ENCODE results near the gene PLSCR5. TPM values are rescaled to one million over a fixed set of nuclear protein-coding genes. Genes with fewer than 3 reads are reported as not detected.

Gene PLSCR5
- total RNA-seq, 4 donors from 2014 or later, result not detected

- no peaks in the 10 kb centered on the region for H3K27me3 ChIP-seq
- TF ChIP-seq CTCF (IDR thresholded peaks at IDR 0.05) (peak in 3 of 4 experiments; percentile 44 to 54 (median 53)), POLR2A (IDR thresholded peaks at IDR 0.05) (no peak), EP300 (IDR thresholded peaks at IDR 0.05) (no peak), POLR2AphosphoS5 (IDR thresholded peaks at IDR 0.05) (no peak)
- peak; percentile 66 for ATAC-seq
- H3K9me3 ChIP-seq, result peaks cover 0 to 3% (median 0%) of the 10 kb centered on the region in 3 donors
- no peak overlapping the region for H3K27ac ChIP-seq
- H3K36me3 ChIP-seq, result no peaks in the 10 kb centered on the region
- no peaks in the 10 kb centered on the region for H3K4me1 ChIP-seq
- H3K4me3 ChIP-seq, result no peak overlapping the region
Observed at GRCh38 chr3:146577662-146578061, 27.5 kb downstream of the PLSCR5 start.

GRCh38 chr3:146575636-146576035 lies 29.5 kb downstream of the PLSCR5 start:
- Histone ChIP-seq H3K4me3 (no peak overlapping the region), H3K36me3 (no peaks in the 10 kb centered on the region), H3K9me3 (no peaks in the 10 kb centered on the region), H3K4me1 (no peaks in the 10 kb centered on the region), H3K27me3 (no peaks in the 10 kb centered on the region), H3K27ac (no peak overlapping the region)
- no peak for ATAC-seq
- WGBS, 2 donors (ENCODE audit: low coverage in 1 of 2), result 50 to 72% methylated on average over 1 to 2 of the region's 2 CpGs
- TF ChIP-seq EP300 (IDR thresholded peaks at IDR 0.05) (no peak), CTCF (IDR thresholded peaks at IDR 0.05) (no peak), POLR2A (IDR thresholded peaks at IDR 0.05) (no peak), POLR2AphosphoS5 (IDR thresholded peaks at IDR 0.05) (no peak)

GRCh38 chr3:146574173-146574572 lies 31.0 kb downstream of the PLSCR5 start:
- no peaks in the 10 kb centered on the region for H3K27me3 ChIP-seq
- H3K9me3 ChIP-seq, result no peaks in the 10 kb centered on the region
- no peaks in the 10 kb centered on the region for H3K4me1 ChIP-seq
- no peak overlapping the region for H3K27ac ChIP-seq
- H3K36me3 ChIP-seq, result no peaks in the 10 kb centered on the region
- no peak for ATAC-seq
- TF ChIP-seq CTCF (IDR thresholded peaks at IDR 0.05) (no peak), POLR2A (IDR thresholded peaks at IDR 0.05) (no peak), POLR2AphosphoS5 (IDR thresholded peaks at IDR 0.05) (no peak), EP300 (IDR thresholded peaks at IDR 0.05) (no peak)
- no peak overlapping the region for H3K4me3 ChIP-seq
- 59 to 75% methylated on average over 1 of the region's 1 CpG for WGBS, 2 donors (ENCODE audit: low coverage in 1 of 2)

- no peaks in the 10 kb centered on the region for H3K36me3 ChIP-seq
- H3K27ac ChIP-seq, result no peak overlapping the region
- no peak for ATAC-seq
Observed at GRCh38 chr3:146569314-146569713, 35.8 kb downstream of the PLSCR5 start.

More at GRCh38 chr3:146569314-146569713, 35.8 kb downstream of the PLSCR5 start:
- TF ChIP-seq POLR2A (IDR thresholded peaks at IDR 0.05), result no peak
- no peak for TF ChIP-seq CTCF (IDR thresholded peaks at IDR 0.05)
- no peak for TF ChIP-seq EP300 (IDR thresholded peaks at IDR 0.05)
- TF ChIP-seq POLR2AphosphoS5 (IDR thresholded peaks at IDR 0.05), result no peak
- no peak overlapping the region for H3K4me3 ChIP-seq
- WGBS, 2 donors (ENCODE audit: low coverage in 1 of 2), result 57 to 71% methylated on average over 3 of the region's 3 CpGs
- H3K4me1 ChIP-seq, result no peaks in the 10 kb centered on the region
- no peaks in the 10 kb centered on the region for H3K9me3 ChIP-seq
- no peaks in the 10 kb centered on the region for H3K27me3 ChIP-seq

All from gastroesophageal sphincter (tissue), 4 donors.